Fibroblast of the aortic adventitia (primary cell): Measurements from ENCODE around the gene CAMSAP1. TPM values are rescaled to one million over a fixed set of nuclear protein-coding genes. Genes with fewer than 3 reads are reported as not detected.

ENCODE experiments used
- DNase-seq: peaks from one replicate; pipeline ENCODE4 v3.0.0-alpha.2; 2010; ENCODE audit warnings: low read depth
- H3K4me3 ChIP-seq: 2 replicates; pipeline ENCODE4 v1.5.1; 2011; ENCODE audit warnings: low read depth, mild to moderate bottlenecking, control low read depth, low read length, moderate library complexity
- total RNA-seq: library from RNA; depleted of rRNA; stranded (reverse); fragments of >200 nt; gene quantifications from 2 replicates; pipeline ENCODE4 v1.2.3, GENCODE V29; 2012; ENCODE audit warnings: low replicate concordance
- TF ChIP-seq, protein P1 (sequence below): IDR thresholded peaks from 2 replicates; pipeline ENCODE4 v1.5.1; 2011; ENCODE audit warnings: mild to moderate bottlenecking, low read length, control low read depth, inconsistent platforms; ENCODE audit not compliant: insufficient read depth

The CAMSAP1 gene
- total RNA-seq, 1 donor: 15.7 TPM

DNA sequence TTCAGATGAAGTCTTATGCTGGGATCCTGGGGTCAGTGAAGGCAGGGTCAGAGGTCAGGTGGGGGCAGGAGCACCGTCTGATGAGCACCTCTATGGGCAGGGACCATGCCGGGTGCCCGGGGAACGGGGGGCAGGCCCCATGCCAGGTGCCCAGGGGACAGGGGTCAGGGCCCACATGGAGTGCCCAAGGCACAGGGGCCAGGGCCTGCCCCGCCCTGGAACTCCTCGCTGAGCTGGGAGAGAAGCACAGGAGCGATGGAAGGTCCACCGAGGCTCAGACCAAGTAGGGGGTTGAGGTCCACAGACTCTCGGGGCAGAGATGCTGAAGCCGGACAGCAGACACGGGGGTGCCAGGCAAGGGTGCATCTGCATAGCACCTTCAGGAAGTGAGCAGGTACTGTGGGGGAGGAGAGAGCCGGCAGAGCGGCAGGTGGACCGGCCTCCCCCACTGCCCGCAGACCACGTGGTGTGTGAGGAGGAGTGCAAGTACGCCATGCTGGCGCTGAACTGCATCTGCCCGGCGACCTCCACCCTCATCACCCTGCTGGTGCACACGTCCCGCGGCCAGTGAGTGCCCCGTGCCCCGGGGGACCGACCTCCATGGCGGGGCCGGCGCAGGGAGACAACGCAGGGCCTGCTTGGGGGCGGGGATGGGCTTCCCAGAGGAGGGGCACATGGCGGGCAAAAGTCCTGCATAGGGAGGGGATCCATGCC, 137.7 kb downstream of the CAMSAP1 start:
- H3K4me3 ChIP-seq: no peak overlapping the region
- no peak for DNase-seq
- TF ChIP-seq, protein P1, sequence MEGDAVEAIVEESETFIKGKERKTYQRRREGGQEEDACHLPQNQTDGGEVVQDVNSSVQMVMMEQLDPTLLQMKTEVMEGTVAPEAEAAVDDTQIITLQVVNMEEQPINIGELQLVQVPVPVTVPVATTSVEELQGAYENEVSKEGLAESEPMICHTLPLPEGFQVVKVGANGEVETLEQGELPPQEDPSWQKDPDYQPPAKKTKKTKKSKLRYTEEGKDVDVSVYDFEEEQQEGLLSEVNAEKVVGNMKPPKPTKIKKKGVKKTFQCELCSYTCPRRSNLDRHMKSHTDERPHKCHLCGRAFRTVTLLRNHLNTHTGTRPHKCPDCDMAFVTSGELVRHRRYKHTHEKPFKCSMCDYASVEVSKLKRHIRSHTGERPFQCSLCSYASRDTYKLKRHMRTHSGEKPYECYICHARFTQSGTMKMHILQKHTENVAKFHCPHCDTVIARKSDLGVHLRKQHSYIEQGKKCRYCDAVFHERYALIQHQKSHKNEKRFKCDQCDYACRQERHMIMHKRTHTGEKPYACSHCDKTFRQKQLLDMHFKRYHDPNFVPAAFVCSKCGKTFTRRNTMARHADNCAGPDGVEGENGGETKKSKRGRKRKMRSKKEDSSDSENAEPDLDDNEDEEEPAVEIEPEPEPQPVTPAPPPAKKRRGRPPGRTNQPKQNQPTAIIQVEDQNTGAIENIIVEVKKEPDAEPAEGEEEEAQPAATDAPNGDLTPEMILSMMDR: no peak

DNA sequence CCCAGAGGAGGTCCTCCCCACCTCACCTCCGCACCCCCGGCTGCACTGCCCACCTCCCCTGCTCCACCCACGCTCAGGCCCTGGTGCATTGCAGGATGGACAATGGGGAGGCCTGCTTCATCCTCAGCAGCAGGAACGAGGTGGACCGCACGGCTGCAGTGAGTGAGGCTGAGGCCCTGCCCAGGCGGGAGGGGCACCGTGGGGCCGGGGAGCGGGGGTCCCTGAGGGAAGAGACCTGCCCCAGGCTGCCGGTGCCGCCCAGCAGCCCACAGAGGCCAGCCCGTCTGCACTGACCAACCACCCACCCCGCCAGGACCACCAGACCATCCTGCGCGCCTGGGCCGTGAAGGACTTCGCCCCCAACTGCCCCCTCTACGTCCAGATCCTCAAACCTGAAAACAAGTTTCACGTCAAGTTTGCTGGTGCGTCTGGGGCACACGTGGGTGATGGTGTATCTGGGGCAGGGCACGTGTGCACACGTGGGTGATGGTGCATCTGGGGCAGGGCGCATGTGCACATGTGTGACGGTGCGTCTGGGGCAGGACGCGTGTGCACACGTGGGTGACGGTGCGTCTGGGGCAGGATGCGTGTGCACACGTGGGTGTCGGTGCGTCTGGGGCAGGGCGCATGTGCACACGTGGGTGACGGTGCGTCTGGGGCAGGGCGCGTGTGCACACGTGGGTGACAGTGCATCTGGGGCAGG, 138.7 kb downstream of the CAMSAP1 start:
- TF ChIP-seq, protein P1: no peak
- H3K4me3 ChIP-seq: no peak overlapping the region
- DNase-seq: no peak

DNA sequence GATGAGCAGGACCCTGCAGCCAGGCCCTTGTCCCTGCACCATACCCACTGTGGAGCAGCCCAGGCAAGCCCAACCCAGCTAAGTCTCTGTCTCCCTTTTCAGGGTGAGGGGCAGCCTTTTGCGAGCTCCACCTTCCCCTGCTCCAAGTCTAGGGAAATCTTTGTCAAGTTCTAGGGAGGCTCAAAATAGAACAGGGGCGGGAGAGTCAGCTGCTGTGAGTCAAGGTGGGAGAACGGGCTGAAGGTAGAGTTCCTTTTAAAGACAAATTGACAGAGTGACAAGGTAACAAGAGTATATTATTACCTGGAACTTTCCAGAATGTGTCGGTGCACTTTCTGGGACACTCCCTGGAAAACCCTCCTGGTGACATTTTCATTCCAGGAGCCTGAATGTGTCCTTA, 140.6 kb downstream of the CAMSAP1 start:
- no peak for DNase-seq
- TF ChIP-seq, protein P1: no peak
- H3K4me3 ChIP-seq: no peak overlapping the region

DNA sequence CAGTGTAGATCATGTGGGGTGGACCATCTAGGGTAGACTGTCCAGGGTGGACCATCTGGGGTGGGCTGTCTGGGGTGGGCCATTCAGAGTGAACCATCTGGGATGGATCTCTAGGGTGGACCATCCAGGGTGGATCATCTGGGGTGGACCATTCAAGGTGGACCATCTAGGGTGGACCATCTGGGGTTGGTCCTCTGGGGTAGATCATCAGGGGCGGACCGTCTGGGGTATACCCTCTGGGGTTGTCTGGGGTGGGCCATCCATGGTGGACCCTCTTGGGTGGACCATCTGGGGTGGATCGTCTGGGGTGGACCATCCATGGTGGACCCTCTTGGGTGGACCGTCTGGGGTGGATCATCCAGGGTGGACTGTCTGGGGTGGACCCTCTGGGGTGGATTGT, 141.1 kb downstream of the CAMSAP1 start:
- H3K4me3 ChIP-seq: no peak overlapping the region
- DNase-seq: peak; percentile 1
- TF ChIP-seq, protein P1: no peak

DNA sequence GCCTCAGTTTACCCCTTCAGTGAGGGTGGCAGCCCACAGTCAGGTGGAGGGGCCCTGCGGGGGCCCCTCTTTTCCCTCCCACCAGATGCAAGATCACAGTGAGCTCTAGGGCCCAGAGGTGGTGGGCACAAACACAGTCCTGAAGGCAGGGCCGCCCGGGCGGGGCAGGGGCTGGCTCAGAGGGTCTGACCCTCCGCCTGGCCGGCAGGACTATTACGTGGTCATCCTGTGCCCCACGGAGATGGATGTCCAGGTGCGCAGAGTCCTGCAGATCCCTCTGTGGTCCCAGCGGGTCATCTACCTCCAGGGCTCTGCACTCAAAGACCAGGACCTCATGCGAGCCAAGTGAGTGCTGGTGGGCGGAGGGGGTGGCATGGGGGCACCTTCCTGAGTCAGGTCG, 141.9 kb downstream of the CAMSAP1 start:
- no peak for DNase-seq
- TF ChIP-seq, protein P1: no peak
- no peak overlapping the region for H3K4me3 ChIP-seq

DNA sequence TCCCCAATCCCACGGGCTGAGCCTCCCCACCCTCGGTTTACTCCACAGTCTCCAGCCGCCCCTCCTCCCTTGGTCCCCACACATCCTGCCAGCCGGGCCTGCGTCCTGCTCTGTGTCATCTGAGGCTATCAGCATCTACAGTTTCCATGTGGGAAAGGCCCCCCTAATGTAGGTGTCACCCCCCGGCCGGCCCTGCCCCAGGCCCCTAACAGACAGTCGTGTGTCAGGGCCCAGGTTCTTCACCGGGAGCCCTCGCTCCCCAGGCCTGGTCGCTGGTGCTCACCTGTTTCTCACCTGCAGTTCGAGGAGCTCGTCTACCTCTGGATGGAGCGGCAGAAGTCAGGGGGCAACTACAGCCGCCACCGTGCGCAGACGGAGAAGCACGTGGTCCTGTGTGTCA, 142.6 kb downstream of the CAMSAP1 start:
- TF ChIP-seq, protein P1: no peak
- no peak overlapping the region for H3K4me3 ChIP-seq
- no peak for DNase-seq
